Peyer's patch (tissue), 4 donors: ENCODE measurements around the gene SF3B4.

Experiments used
- CTCF ChIP-seq, 6 experiments: fragments of 450-650 bp in 4 of 6; fragments of 200-600 bp in 2 of 6; sonication (generic) in 1 of 6; IDR thresholded peaks; one replicate each; pipeline ENCODE4 v1.5.1; 2017 to 2019; ENCODE audit warnings: antibody characterized with exemption in 6 of 6, mild to moderate bottlenecking in 3 of 6, moderate library complexity in 1 of 6
- POLR2A ChIP-seq, 2 donors: fragments of 450-650 bp; IDR thresholded peaks; one replicate each; pipeline ENCODE4 v1.5.1; 2017; ENCODE audit warnings: antibody characterized with exemption in 2 of 2, mild to moderate bottlenecking in 2 of 2, moderate library complexity in 2 of 2

- peak; percentile 22 to 63 (median 52) for TF ChIP-seq CTCF (IDR thresholded peaks at IDR 0.05)
- TF ChIP-seq POLR2A (IDR thresholded peaks at IDR 0.05) = no peak
Observed at GRCh38 chr1:149888247-149888998, 39.2 kb downstream of the SF3B4 start.
